ENCODE results near the gene DDTL.

DNA sequence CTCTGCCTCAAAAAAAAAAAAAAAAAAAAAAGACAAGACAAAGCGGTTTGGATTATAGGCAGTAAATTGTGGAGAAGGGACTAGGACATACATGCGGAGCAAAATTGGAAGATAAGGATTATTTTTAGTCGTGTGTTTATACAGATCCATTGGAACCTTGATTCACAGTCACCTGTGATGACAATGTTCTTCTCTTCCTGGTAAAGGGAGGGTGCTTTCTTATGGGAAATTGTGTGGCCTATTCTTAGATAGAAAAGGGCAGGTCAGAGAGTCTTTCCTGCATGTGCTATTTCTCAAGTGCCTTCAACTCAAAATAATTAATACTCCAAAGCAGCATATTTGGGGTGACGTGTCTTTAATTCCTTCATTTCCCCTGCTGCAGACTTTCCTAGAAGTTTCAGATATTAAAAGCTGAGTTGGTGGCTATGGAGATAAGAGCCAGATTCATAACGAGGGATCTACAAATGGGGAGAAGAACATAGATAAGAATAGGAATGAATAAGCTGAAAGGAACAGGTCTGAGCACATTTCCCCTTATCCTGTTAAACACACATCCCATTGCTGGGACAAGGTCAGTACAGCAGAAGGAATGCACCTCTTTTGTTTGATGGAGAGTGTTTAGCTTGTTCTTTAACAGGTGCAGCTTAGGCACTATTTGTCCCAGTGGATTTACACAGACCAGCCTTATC, 28.2 kb upstream of the DDTL start:
- no peak for TF ChIP-seq POLR2A (IDR thresholded peaks at IDR 0.05; ENCODE audit: low read depth, low read length)
- TF ChIP-seq POLR2AphosphoS5 (IDR thresholded peaks at IDR 0.05; ENCODE audit: low read depth, low read length) = no peak
- no peak for TF ChIP-seq TAF1 (IDR thresholded peaks at IDR 0.05; ENCODE audit: low read depth, low read length)
- no peak for TF ChIP-seq POU2F2 (IDR thresholded peaks at IDR 0.05; ENCODE audit: low read depth, low read length)
